ENCODE results near the gene TADA3.
"Not testable (repeated sequence)": the region's sequence is repeated elsewhere in the genome, so short reads cannot be mapped to it uniquely, and the experiment has no call there.

TADA3 gene

GRCh38 chr3:9782770-9783169 is 9.5 kb downstream of the TADA3 start:
- DNase-seq = peak; percentile 35

DNA sequence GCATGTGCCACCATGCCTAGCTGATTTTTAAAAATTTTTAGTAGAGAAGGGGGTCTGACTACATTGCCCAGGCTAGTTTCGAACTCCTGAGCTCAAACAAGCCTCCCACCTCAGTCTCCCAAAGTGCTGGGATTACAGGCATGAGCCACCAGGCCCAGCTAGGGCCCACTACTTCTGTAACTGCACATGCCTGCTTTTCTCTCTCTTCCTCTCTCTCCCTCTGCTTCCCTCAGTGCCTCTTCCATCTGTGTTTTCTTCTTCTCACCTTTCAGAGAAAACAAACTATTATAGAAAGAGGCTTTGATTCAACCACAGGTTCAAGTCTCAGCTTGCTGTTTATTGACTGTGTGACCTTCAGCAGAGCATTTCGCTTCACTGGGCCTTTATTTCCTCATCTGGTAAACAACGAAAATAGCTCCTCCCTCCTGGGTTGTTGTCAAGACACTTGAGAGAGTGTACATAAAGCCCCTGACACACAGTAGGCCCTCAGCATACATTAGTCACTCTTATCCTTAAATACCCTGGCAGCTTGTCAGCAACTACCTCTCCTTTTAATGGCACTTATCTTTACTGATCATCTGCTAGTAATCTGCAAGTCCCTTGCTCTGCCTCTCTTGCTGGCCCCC is 10.2 kb downstream of the TADA3 start:
- no peak for DNase-seq

DNA sequence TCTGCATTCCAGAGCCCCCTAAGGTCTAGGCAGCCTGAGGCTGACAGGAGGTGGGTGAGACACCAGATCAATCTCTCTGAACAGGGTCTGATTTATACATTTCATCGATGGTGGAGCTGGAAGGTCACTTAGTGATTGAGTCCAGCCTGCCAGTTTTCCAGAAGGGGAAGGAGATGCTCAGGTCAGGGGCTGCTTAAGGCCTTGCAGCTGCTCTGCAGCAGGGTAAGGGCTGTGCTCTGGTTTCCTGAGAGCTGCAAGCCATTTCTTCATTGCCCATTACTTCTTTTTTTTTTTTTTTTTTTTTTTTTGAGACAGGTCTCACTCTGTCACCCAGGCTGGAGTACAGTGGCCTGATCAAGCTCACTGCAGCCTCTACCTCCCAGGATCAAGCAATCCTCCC is 10.7 kb downstream of the TADA3 start:
- no peak for DNase-seq

DNA sequence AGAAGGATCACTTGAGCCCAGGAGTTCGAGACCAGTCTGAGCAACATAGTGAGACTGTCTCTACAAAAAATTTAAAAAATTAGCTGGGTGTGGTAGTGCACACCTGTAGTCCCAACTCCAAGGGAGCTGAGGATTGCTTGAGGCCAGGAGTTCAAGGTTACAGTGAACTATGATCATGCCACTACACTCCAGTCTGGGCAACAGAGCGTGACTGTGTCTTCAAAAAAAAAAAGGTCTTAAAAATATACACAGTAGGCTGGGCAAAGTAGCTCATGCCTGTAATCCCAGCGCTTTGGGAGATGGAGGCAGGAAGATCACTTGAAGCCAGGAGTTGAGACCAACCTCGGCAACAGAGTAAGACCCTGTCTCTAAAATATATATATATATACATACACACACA is 11.4 kb downstream of the TADA3 start:
- DNase-seq = no peak

DNA sequence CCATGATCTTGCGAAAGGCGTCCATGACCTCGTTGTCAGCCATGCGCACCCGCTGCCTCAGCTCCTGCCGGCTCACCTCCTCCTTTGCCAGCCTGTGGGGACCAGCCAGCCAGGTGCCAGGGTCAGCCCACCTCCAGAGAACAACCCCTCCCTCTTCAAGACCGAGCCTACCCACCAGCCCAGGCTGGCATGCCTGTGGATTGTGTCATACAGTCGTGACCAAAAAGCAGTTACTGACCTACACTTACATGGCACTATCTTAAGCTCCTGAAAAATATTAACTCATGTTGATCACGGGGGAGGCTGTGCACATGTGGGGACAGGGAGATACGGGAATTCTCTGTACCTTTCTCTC is 11.8 kb downstream of the TADA3 start:
- DNase-seq = no peak

DNA sequence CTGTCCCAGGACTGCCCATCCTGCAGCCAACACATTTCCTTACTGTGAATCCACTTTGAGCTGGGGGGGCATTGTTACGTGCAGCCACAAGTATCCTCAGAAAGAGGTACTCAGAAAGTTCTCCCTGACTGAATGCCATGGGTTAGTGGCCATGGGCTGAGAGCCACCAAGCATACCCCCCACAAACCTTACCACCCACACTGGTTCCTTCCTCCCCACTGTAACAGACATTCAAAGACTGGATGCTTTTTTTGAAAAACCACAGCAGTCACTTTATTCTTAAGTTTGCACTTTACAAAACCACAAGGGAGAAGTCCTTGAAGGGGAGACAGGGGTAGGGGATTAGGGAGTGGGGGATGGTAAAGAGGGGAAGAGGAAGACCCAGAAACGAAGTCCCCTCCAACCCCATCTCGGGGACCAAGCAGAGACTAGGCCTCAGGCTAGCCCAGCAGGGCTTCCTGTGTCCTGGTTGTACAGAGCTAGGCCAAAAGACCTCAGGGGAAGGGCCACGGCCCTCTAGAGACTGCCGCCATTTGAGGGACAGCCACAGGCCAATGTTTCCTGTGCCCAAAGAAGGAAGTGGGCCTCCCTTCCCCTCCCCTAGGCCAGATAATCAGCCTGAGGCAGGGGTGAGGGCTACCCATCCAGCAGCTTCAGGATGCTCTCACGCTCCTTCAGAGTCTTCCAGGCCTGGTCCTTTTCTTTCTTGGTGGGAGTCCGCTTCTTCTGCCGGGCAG is 12.4 kb downstream of the TADA3 start:
- DNase-seq = peak; percentile 57

DNA sequence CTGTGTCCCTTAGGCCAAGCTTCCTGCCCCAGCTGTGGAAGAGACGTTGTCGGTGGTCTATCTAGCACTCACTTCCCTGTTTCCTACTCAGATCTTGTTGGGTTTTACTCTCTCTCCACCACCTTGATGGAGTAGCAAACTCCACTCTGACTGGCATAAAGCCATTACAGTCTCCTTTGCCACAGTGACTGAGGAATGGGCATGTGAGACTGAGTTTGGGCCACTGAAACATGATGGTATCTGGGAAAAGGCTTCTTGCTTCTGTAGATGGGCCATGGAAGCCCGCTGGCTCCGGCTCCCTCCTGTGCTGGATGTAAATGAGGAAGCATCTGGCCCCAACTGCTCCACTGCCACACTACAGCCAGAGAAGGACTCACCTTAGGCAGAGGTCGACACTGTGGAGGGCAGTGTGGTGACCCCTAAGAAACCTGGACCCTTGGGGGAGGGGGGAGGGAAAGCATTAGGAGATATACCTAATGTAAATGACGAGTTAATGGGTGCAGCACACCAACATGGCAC is 13.1 kb downstream of the TADA3 start:
- DNase-seq = no peak

GRCh38 chr3:9778143-9779074 is 13.9 kb downstream of the TADA3 start:
- DNase-seq = peak; percentile 80

DNA sequence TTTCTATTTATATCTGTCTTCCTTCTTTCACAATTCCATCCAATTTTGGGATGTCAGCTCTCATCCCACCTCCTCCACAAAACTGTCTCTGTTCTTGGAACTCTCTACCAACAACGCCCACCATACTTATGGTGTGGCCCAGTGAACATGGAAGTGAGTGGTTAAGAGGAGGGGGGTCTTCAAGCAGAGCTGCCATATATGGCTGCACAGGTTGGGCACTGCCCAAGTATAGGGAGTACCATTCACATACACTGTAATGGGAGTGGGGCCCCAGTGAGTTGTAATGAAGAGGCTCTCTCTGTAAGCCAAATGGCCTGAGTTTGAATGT is 14.6 kb downstream of the TADA3 start:
- no peak for DNase-seq

GRCh38 chr3:9776896-9777693 is 15.2 kb downstream of the TADA3 start:
- no peak for DNase-seq

DNA sequence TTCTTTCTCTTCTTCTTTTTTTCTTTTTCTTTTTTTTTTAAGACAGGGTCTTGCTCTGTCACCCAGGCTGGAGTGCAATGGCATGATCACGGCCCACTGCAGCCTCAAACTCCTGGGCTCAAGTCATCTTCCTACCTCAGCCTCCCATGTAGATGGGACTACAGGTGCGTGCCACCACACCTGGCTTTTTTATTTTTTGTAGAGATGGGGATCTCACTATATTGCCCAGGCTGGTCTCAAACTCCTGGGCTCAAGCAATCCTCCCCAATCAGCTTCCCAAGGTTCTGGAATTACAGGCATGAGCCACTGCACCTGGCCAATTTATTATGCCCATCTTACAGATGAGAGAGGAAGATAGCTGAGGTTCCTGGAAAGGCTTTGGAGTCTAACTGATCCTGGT is 21.3 kb downstream of the TADA3 start:
- not testable (repeated sequence) for DNase-seq

DNA sequence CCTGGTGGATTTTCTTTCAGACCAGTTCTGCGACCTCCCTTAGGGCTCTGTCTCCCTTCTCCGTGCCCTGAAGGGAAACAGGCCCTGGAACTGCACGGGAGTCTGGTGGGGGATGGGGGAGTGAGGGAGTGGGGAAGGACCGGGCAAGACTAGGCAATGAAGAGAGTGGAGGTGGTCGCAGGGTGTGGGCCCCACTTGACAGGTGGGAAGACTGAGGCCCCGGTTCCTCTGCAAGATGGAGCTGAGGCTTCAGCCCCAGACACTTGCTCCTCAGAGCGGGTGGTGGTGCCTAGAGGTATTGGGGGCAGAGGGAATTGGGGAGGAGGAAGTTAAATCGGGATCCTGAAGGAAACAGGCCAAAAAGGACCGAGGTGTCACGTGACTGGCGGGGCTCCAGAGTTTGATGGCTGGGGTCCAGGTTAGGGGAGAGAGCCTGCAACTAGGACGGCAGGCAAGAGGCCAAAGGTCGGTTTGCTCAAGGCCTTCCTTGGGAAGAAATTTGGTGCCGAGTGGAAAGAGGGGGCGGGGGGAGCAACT is 21.9 kb downstream of the TADA3 start:
- DNase-seq = no peak

GRCh38 chr3:9769426-9770275 is 22.6 kb downstream of the TADA3 start, which contains the start of gene CAMK1:
Gene CAMK1, minus strand, starts transcription at chr3:9769947. Its CDS starts 2,198 bp downstream, at chr3:9767749.
- peak; percentile 71 for DNase-seq

- no peak for DNase-seq
These were observed 23.3 kb downstream of the TADA3 start for GRCh38 chr3:9769012-9769411.

GRCh38 chr3:9768141-9768775 is 24.0 kb downstream of the TADA3 start:
- no peak for DNase-seq

GRCh38 chr3:9767418-9767817 is 24.9 kb downstream of the TADA3 start:
- no peak for DNase-seq

- DNase-seq = no peak
These were observed 26.4 kb downstream of the TADA3 start for GRCh38 chr3:9765865-9766264.

GRCh38 chr3:9762871-9763270 is 29.4 kb downstream of the TADA3 start:
- no peak for DNase-seq

DNA sequence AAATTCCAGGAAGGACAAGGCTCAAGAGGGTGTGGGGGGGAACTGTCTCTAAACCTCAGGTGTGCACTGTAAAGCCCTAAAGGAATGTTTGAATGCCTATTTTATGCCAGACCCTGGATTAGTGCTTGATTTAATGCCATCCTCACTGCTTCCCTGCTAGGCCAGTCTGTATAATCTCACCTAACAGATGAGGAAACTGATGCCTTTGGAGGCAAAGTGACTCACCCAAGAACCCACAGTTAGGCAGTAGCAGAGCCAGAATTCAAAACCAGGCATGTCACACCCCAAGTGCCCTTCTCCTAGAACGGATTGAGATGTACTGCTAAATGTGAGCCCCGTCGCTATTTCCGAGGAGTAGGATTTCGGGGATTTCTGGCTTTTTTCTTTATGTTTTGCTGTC is 30.4 kb downstream of the TADA3 start:
- DNase-seq = no peak

DNA sequence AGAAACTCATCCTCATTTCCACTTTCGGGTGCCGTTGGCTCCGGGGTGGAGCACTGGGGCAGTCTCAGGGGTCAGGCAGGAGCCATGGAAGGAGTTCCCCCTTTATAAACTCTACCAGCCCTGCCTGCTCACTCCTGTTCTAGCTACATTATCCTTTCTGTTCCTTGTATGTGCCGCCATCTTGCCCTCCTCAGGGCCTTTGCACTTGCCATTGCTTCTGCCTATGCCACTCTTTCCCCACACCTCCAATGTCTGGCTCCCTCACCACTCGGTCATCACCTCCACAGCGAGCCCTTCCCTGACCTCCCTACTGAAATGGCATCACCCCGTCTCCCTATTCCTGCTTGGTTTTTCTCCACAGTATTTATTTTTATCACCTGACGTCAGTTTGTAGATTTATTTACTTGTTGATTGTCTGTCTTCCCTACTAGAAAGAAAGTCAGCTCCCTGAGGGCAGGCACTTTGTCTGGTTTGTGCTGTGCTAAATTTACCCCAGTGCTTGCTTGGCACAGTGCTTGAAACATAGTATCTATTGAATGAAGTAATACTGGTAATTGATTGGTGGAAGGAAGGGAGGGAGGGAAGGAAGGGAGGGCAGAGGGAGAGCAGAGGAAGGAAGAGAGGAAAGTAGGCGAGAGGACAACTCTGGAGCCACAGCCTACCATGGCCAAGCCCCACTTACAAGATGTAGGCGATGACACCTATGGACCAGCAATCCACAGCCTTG is 31.3 kb downstream of the TADA3 start:
- no peak for DNase-seq

Measured in activated CD4-positive, alpha-beta T cell treated with anti-CD3 and anti-CD28 coated beads, Interleukin-2, amount 50 U/mL, for 16 hours (primary cell).